Heart right ventricle (tissue), 16 donors: Measurements from ENCODE around the gene INPP4B. TPM values are rescaled to one million over a fixed set of nuclear protein-coding genes. Genes with fewer than 3 reads are reported as not detected.

ENCODE experiments used
- ATAC-seq, 8 donors: fragments of 200-7000 bp; cut with Tn5 transposase; one replicate each; pipeline ENCODE4 v1.9.1; 2020; ENCODE audit warnings: mild to moderate bottlenecking in 8 of 8, moderate library complexity in 8 of 8, moderate number of reproducible peaks in 1 of 8
- DNase-seq, 2 donors: peaks; one replicate each; pipeline ENCODE4 v3.0.0-alpha.2; 2020
- H3K27ac ChIP-seq, 10 donors: fragments of 200-600 bp; sonication (generic) in 2 of 10; one replicate each; pipeline versions ENCODE4 v1.5.0 to v1.8.0; 2020 to 2022; ENCODE audit warnings: mild to moderate bottlenecking in 3 of 10
- H3K27me3 ChIP-seq, 7 donors: fragments of 200-600 bp; one replicate each; pipeline ENCODE4 v1.8.0; 2021 to 2022; ENCODE audit warnings: mild to moderate bottlenecking in 2 of 7
- H3K36me3 ChIP-seq, 9 donors: fragments of 200-600 bp; sonication (generic) in 1 of 9; one replicate each; pipeline versions ENCODE4 v1.5.0 to v1.8.0; 2020 to 2022; ENCODE audit warnings: mild to moderate bottlenecking in 2 of 9
- H3K4me1 ChIP-seq, 9 donors: fragments of 200-600 bp; sonication (generic) in 1 of 9; one replicate each; pipeline versions ENCODE4 v1.5.0 to v1.8.0; 2020 to 2022; ENCODE audit warnings: mild to moderate bottlenecking in 4 of 9
- H3K4me3 ChIP-seq, 10 donors: fragments of 200-600 bp; sonication (generic) in 2 of 10; one replicate each; pipeline versions ENCODE4 v1.5.0 to v1.8.0; 2020 to 2022; ENCODE audit warnings: mild to moderate bottlenecking in 7 of 10, moderate library complexity in 2 of 10
- H3K9me3 ChIP-seq, 11 donors: fragments of 200-600 bp in 10 of 11; sonication (generic) in 2 of 11; one replicate each; pipeline versions ENCODE4 v1.5.0 to v1.8.0; 2013 to 2022; ENCODE audit warnings: mild to moderate bottlenecking in 2 of 11, control low read depth in 1 of 11, moderate library complexity in 1 of 11
- WGBS, 2 donors: extraction: QIAGEN DNeasy Blood & Tissue Kit; methylation state at CpG; one replicate each; pipeline ENCODE4 v1.1.7; 2013; ENCODE audit warnings: inconsistent platforms in 1 of 2; 5-methylcytosine and 5-hydroxymethylcytosine counted together
- intact Hi-C, 10 donors: fragments of 100-400 bp; cut with DNase I; formaldehyde crosslinking; loops; one replicate each; pipeline versions ENCODE4 v1.11.1 to v1.14.2; 2022
- polyA plus RNA-seq, 2 donors: library from polyadenylated mRNA; stranded (reverse); fragments of 200-250 nt; gene quantifications; one replicate each; pipeline ENCODE4 v1.2.3, GENCODE V29; 2013
- total RNA-seq, 10 donors: library from RNA; stranded (reverse); fragmentation: NEBNext Ultra II Directional in 3 of 10; extraction: Animal tissue kit (Norgen Biotek cat#: 25700) in 3 of 10; gene quantifications; one replicate each; pipeline versions ENCODE4 v1.2.1 to v1.2.4, GENCODE V29; 2021 to 2023
- TF ChIP-seq, protein P1 (sequence below), 9 donors: fragments of 200-600 bp; sonication (generic) in 2 of 9; IDR thresholded peaks; one replicate each; pipeline versions ENCODE4 v1.5.0 to v1.8.0; 2021 to 2022; ENCODE audit warnings: antibody characterized with exemption in 9 of 9, mild to moderate bottlenecking in 5 of 9, moderate library complexity in 1 of 9
- donor health status: Arrhythmogenic right ventricular cardiomyopathy.
- donor health status: ischemic (EF 13 %, LVEDD 7.1; RV severe dilation, severe dysfunction).
- donor health status: healthy with polysubstance abuse.
- donor health status: DM: no; HTN: yes; CAD: no.
- donor health status: DM: no; HTN: no; CAD: no.
- donor health status: ischemic (EF 25% LVEDD 6.9; RV normal size, moderate dysfunction).
- donor health status: ischemic (EF 25% LVEDD 5.7; RV mildly dilated, moderate dysfunction).
- donor health status: healthy.
- donor health status: DM: yes; HTN: yes; CAD: no.
- donor health status: Ischemic cardiomyopathy.
- donor health status: ischemic (EF 35%, LVEDD 5.7; RV mildly dilated, moderate dysfunction).
- donor health status: nonischemic (EF 11% LVEDD 7.7; RV severe dilation, severe dysfunction).
- donor health status: DM: yes; HTN: yes; CAD: no.
- donor health status: PGD.
- donor health status: ischemic (EF 29% LVEDD 5.4; RV normal size, mild dysfunction).
- donor health status: nonischemic (EF 23%, LVEDD 6.1; RV moderate dilation, normal function).

Gene INPP4B
- total and polyA plus RNA-seq, 12 donors: 3.7 to 100.0 (median 39.1) TPM

- peak in 2 of 8 donors; percentile 49 to 57 for ATAC-seq
- no peak overlapping the region for H3K27ac ChIP-seq
- H3K4me3 ChIP-seq: no peak overlapping the region
- H3K9me3 ChIP-seq: no peaks in the 10 kb centered on the region
- TF ChIP-seq, protein P1, sequence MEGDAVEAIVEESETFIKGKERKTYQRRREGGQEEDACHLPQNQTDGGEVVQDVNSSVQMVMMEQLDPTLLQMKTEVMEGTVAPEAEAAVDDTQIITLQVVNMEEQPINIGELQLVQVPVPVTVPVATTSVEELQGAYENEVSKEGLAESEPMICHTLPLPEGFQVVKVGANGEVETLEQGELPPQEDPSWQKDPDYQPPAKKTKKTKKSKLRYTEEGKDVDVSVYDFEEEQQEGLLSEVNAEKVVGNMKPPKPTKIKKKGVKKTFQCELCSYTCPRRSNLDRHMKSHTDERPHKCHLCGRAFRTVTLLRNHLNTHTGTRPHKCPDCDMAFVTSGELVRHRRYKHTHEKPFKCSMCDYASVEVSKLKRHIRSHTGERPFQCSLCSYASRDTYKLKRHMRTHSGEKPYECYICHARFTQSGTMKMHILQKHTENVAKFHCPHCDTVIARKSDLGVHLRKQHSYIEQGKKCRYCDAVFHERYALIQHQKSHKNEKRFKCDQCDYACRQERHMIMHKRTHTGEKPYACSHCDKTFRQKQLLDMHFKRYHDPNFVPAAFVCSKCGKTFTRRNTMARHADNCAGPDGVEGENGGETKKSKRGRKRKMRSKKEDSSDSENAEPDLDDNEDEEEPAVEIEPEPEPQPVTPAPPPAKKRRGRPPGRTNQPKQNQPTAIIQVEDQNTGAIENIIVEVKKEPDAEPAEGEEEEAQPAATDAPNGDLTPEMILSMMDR (IDR thresholded peaks at IDR 0.05): no peak
- H3K27me3 ChIP-seq: no peaks in the 10 kb centered on the region
- no peaks in the 10 kb centered on the region for H3K36me3 ChIP-seq
- intact Hi-C loops: loop anchor here in 5 of 10 donors (5.0 to 10.0 kb wide), 4 partner anchors 358 to 588 kb away; no protein-coding TSS in a partner anchor
- H3K4me1 ChIP-seq: peaks cover 0 to 8% (median 0%) of the 10 kb centered on the region in 9 donors
- DNase-seq: no peak
These were observed 130.4 kb downstream of the INPP4B start for GRCh38 chr4:142715727-142716126.

DNA sequence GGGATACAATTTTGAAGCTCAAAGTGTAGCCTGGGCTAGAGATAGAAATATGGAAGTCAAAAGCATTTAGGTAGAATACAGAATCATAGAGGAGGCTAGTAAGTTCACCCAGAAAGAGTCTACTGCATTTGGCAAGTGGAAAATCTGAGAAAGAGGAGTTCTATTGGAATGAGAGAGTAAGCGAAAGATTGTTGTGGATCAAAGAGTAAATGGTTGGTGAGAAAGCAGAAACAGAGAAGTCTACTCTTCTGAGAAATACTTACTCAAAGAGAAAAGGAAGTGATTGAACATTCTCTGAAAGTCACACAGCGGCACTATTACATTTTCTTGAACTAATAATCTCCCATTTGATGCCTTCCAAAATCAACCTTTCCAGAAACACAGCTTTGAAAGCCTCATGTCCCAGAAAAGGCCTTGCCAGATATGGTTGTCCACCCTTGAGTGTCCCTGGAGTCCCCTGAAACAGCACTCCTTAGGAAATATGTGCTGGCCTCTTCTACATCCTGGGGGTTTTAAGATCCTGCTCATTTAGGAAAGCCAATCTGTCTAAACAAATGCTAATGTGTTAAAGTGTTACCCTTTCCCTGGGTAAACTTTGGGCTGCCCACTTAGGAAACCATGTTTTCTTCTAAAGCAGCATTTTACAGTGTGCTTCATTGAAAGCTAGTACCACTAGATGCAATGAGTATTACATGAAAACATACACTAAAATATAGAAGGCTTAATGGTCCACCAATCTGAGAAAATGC is 132.6 kb downstream of the INPP4B start:
- 97 to 100% methylated on average over 2 of the region's 2 CpGs for WGBS, 2 donors
- ATAC-seq: no peak
- TF ChIP-seq, protein P1 (IDR thresholded peaks at IDR 0.05): no peak

GRCh38 chr4:142708231-142708630 is 137.9 kb downstream of the INPP4B start:
- Histone ChIP-seq H3K4me1 (no peaks in the 10 kb centered on the region), H3K27me3 (no peaks in the 10 kb centered on the region), H3K4me3 (no peak overlapping the region), H3K9me3 (peaks cover 0 to 13% (median 0%) of the 10 kb centered on the region in 11 donors), H3K36me3 (no peaks in the 10 kb centered on the region), H3K27ac (no peak overlapping the region)
- 81 to 84% methylated on average over 1 of the region's 1 CpG for WGBS, 2 donors
- DNase-seq: no peak
- TF ChIP-seq, protein P1 (IDR thresholded peaks at IDR 0.05): no peak
- intact Hi-C loops: no loop called here
- no peak for ATAC-seq

More for the DNA sequence above, 132.6 kb downstream of the INPP4B start:
- H3K36me3 ChIP-seq: no peaks in the 10 kb centered on the region
- H3K27ac ChIP-seq: no peak overlapping the region
- H3K9me3 ChIP-seq: peaks cover 0 to under 1% (median 0%) of the 10 kb centered on the region in 11 donors
- peaks cover 0 to 8% (median 0%) of the 10 kb centered on the region in 9 donors for H3K4me1 ChIP-seq
- no peak for DNase-seq
- no peaks in the 10 kb centered on the region for H3K27me3 ChIP-seq
- no peak overlapping the region for H3K4me3 ChIP-seq
- intact Hi-C loops: loop anchor here in 1 of 10 donors (10.0 kb wide), 1 partner anchor 359 kb away; no protein-coding TSS in a partner anchor

GRCh38 chr4:142707401-142707800 is 138.7 kb downstream of the INPP4B start:
- DNase-seq (no peak), ATAC-seq (no peak)
- 76 to 90% methylated on average over 1 of the region's 1 CpG for WGBS, 2 donors
- no peak overlapping the region for H3K27ac ChIP-seq
- no peaks in the 10 kb centered on the region for H3K27me3 ChIP-seq
- TF ChIP-seq, protein P1 (IDR thresholded peaks at IDR 0.05): no peak
- intact Hi-C loops: no loop called here
- no peaks in the 10 kb centered on the region for H3K36me3 ChIP-seq
- H3K4me3 ChIP-seq: no peak overlapping the region
- peaks cover 0 to 13% (median 0%) of the 10 kb centered on the region in 11 donors for H3K9me3 ChIP-seq
- no peaks in the 10 kb centered on the region for H3K4me1 ChIP-seq
